Measurements from ENCODE around the gene NCAPD3.

DNA sequence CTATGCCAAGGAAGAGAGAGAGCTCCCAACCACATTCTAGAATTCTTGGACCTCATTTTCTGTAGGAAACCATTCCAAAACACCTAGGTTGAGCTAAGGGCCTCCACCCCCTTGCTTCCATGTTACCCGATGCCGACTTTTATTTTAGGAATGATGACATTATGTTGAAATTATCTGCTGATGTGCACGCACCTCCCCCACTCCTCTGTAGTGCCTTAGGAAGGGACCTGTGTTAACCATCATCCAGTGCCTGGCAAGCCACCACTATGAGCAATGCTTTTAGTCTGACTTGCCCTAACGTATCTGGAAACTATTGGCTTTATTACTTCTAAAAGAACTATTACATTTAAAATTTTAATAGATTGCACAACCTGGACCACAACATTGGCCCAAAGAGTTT lies 42.1 kb downstream of the NCAPD3 start:
- TF ChIP-seq SUZ12 (IDR thresholded peaks at IDR 0.05) (no peak), FOXA1 (IDR thresholded peaks at IDR 0.05) (no peak), FOXK2 (IDR thresholded peaks at IDR 0.05) (no peak), TARDBP (IDR thresholded peaks at IDR 0.05) (no peak), FOXM1 (IDR thresholded peaks at IDR 0.05; ENCODE audit: borderline replicate concordance) (no peak)

Measured in HEK293T (cell line).